GM23248 (cell line): ENCODE measurements around the gene BRD4.

ENCODE experiments used
- EZH2 ChIP-seq: fragments of 200-600 bp; sonication (generic); IDR thresholded peaks from 2 replicates; pipeline ENCODE4 v1.6.1; 2018; ENCODE audit warnings: antibody characterized with exemption, mild to moderate bottlenecking; ENCODE audit not compliant: insufficient read depth, poor library complexity, severe bottlenecking
- EZH2phosphoT487 ChIP-seq: fragments of 200-600 bp; sonication (generic); IDR thresholded peaks from 2 replicates; pipeline ENCODE4 v1.6.1; 2018; ENCODE audit warnings: antibody characterized with exemption, moderate library complexity, mild to moderate bottlenecking, low read depth; ENCODE audit not compliant: insufficient read depth

- TF ChIP-seq EZH2phosphoT487, result no peak
- no peak for TF ChIP-seq EZH2
These were observed 94.3 kb downstream of the BRD4 start for GRCh38 chr19:15237759-15238638.
